Activated CD4-positive, alpha-beta T cell treated with anti-CD3 and anti-CD28 coated beads for 48 hours (primary cell): ENCODE data around the gene MDH1B.
A peak's percentile ranks its signal among the peaks of the same experiment; 100 is the strongest.
"Not testable (repeated sequence)": the region's sequence is repeated elsewhere in the genome, so short reads cannot be mapped to it uniquely, and the experiment has no call there.

Source experiments
- DNase-seq: peaks from one replicate; pipeline ENCODE4 v3.0.0-alpha.2; 2020

MDH1B gene

DNA sequence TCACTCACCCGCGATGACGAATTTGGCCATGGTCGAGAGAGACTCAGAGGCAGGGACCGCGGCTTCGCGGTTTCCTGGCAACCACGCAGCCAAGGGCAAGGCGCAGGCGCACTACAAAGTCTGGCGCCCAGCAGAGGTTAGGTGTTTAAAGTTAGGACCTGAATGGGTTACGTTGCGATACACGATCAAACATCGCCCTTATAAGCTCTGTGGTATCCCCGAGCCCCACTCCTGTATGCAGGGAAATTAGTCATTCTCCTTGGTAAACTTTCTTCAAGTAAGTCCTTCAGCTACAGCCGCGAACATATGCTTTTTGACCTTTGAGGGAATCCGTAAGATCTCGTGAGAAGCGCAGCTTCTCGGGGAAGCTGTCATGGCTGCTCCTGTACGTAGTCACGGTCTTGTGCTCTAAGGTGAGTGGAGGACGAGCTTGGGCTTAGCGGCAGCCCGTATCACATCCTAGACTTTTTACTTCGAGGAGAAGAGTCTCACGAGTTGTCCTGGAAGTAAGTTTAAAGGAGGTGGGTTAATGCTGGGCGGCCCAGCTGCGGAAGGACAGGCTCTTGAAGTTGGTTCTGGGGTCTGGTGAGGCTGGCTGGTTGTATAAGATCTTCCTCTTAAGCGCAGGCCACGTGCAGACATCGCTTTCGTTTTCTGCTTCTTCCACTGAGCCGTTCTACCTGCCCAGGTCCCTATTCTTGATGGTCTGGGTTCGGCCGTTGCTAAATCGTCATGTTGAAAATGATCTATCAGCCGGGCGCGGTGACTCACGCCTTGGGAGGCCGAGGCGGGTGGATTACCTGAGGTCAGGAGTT lies at the start of gene MDH1B, which contains the start of gene FASTKD2:
Gene MDH1B, minus strand, starts transcription at position 87 of the 815 bp plus-strand sequence. Its CDS starts 57 bp downstream, at position 30.
Gene FASTKD2, plus strand, starts transcription at position 365 of the 815 bp plus-strand sequence. CDS start 1,088 bp downstream, outside the sequence.
- DNase-seq, result peak; percentile 91

DNA sequence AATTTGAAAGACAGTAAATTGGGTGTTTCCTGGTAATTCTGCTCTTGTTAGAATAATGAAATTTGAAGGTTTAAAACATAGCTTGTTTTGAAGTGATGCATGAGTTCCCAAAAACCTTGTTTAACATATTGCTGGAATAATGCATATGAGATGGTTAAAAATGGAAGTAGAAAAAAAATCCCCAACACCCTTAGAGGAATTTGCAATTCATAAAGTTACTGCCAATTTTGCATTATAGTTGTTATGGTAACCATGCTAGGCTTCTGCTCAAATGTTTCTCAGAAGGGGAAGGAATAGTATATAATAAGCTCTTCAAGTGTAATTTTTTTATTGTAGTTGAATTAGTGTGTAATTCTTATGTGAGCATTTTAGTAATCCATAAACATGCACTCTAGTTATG lies 49.4 kb upstream of the MDH1B start:
- no peak for DNase-seq

DNA sequence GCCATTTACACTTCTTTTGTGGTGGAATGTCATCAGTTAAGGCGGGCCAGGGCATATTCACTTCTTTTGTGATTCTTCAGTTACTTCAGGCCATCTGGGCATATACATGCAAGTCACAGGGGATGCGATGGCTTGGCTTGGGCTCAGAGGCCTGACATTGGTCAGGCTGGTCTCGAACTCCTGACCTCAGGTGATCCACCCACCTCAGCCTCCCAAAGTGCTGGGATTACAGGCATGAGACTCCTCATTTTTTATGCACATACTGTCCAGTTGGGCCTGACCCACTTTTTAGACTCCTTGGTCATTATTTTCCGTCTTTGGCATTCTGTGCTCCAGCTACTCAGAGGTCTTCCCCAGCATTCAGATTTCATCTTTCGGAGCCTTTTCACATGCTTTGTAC lies 47.3 kb upstream of the MDH1B start:
- DNase-seq, result not testable (repeated sequence)

DNA sequence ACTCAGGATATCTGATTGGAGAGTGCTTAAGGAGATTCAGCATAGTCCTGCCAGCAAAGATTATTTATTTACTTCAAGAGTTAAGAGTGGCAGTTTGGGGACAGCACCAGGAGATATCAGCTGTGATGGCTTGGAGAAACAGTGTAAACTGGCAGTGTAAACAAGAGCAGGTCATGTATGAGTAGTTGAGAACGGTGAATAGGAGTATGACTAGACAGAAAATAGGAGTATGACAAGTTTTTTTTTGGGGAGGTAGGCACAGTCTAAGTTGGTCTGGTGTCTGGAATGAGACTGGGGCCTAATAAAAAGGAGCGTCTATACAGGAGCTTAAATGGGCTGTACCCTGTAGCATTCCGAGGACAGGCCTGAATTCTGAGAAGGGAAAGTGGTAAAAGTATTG lies 42.5 kb upstream of the MDH1B start:
- DNase-seq, result not testable (repeated sequence)

DNA sequence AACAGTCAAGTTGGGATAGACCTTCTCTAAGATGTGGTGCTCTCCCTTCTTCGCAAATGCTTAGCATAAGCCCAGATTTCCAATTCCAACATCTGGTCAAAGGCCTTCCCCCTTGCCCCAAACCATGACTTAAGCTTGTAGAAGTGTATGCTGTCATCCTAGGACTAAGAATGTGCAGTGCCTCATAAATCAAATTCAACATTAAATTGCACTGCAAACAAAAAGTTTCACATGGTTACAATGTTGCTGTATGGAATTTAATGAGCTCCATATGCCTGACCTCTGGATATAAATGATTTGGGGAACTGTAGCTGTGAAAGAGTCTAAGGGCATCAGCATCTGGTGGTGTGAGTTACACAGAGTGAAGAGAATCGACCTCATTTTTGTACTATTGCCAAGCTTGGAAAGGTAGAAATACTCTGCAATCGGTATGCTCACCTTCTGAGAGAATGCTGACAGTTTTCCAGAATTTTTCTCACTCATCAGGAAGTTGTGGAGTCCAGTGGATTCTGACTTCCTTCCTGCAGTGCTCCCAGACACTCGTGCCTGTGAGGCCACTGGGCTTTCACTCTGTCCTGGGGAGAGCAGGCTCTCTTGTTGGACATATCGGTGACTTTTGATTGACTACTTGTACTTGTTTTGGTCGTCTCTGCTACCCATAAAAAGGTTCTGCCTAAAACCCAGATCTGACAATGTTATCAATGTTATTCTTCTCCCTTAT lies 40.9 kb upstream of the MDH1B start:
- no peak for DNase-seq

DNA sequence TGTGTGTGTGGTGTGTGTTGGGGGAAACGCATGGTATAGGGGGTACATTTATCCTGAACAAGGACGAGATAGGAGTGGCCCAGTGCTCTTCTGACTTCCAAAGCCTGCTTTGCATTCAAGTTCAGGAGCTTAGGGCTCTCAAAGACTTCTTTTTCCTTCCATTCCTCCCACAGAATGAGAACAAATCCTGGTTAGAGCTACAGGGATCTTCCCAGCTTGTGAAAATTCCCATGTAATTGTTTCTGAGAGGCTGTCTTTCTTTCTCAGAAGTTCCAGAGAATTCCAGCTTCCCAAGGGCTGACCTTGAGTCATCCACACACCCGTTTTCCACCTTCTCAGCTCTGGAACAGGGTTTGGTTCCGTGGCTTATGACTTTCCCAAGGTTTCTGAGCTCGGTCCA lies 39.2 kb upstream of the MDH1B start:
- DNase-seq, result no peak

DNA sequence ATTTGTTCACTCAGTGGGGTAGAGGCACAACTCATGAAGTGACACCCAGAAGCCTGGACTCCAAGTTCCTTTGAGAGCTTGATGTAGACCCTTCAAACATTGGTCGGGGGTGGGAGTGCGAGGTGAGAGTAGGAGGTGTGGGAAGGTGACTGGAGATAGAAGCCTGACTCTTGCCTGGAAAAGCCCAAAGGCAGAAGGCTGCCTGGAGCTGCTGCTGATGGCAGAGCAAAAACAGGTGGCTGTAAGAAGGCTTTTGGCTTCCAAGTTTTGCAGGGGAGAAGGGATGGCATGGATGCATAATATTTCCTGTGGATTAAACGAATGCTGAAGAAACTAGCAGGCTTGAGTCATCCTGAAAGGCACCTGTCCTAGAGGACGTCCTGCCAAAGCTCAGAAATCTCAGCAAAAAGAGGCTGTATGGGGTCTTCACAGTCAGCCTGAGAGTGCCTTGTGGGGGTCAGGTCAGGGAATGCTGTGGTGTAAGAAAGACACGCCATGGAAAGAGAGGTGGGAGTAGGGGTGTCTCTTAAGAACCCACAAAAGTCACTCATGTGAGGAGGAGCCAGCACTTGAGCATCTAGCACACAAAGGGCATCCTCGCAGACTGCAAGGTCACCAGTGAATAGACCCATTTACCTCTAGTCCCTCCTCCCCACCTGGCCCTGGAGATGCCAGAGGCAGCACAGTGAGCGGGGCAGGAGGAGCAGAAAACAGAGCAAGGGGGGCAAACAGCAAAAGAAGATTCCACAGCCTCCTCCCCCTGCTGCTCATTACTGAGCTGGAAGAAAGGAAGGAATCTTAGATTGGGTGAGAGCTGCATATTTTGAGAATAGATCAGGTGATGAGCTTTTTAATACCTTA lies 37.8 kb upstream of the MDH1B start:
- no peak for DNase-seq

DNA sequence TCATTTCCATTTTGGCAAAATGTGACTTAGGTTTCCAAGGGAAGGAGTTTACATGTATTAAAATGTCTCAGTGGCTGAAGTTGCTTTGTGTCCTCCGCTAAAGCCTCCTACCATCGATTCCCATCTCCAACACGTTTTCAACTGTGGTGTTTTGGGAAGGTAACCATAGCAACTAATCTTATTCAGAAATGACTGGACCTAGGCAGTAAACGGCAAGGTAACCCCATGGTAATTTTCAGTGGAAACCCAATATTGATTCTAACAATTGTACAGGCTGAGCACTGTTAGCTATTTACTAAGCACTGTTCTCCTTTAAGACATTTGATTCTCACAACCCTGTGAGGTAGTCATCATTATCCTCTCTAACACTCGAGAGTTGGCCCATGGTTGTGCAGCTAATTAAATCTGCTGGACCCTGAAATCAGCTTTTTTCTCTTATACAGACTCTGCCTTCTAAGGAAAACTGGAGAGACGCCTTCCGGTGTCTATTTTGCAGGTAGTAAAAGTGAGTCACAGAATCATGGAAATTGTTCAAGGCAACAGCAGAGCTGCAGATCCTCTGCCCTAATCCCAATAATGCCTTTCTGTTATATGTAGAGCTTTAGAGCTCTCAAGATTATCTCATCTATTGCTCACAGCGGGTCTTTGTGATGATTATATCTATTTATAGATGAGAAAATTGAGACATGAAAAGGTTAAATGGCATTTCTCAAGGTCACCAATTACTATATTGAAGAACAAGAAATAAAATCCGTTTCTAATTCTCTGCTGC lies 36.5 kb upstream of the MDH1B start:
- no peak for DNase-seq

DNA sequence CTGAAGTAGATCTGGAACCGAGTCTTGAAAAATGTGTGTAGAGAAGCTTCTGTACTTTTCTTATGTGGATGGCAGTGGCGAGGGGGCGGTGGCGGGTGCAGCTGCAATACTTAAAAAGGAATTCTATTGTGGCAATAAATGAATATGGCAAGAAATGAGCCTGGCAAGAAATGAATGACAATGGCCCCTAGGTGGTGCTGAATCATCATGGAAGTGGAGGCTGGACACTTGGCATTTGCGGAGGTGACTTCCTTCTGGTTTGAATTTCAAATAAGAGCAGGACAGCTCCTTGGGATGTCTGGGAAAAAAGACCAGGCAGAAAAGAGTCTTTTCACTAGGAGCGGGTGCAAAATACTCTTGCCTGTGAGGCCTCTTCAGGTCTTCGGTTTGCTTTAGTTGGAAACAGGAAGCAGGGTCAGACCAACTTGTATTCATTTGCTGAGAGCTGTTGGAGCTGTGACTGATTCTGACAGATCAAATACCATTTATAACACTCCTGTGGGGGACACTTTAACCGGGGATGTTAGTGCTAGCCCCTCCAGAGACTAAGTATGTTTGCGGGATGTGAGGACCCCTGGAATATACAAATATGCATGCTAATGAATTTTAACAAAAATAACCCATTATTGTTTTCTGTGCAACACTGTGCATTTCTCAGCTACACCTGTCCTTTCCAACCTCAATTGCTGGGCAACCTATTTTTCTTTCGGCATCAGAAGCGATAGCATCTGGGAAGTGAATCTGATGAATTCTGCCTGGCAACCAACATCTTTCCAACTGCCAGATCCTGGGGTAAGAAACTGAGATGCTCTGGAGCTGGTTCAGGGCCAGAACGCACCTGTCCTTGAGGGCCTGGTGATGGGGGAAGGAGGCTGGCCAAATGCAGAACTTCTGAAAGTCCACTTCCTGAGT lies 35.6 kb upstream of the MDH1B start:
- DNase-seq, result peak; percentile 45

DNA sequence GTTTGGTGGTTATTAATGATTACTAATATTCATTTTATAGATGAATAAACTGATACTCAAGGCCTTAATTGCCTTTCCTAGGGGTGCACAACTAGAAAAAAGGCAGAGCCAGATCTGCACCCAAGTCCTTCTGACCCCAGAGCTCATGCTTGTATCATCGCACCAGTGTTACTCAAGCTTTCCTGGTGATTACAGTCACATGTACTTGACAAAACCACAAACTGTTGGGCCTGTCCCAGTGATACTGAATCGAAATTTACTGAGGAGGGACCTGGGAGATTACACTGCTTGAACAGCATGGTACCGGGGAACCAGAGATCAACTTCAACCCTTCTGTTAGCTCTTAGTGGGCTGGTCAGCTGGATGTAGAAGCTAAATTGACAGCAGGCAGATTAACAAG lies 34.0 kb upstream of the MDH1B start:
- peak; percentile 27 for DNase-seq

DNA sequence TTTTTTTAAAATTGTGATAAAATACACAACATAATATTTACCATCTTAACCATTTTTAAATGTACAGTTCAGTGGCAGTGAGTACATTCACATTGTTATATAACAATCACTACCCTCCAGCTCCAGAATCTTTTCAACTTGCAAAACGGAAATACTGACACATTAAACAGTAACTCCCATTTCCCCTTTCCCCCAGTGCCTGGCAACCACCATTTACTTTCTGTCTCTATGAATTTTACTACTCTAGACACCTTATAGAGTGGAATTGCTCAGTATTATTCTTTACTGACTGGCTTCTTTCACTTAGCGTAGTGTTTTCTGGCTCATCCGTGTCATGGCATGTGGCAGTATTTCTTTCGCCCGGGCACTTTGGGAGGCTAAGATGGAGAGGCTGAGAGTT lies 32.9 kb upstream of the MDH1B start:
- DNase-seq, result peak; percentile 11

DNA sequence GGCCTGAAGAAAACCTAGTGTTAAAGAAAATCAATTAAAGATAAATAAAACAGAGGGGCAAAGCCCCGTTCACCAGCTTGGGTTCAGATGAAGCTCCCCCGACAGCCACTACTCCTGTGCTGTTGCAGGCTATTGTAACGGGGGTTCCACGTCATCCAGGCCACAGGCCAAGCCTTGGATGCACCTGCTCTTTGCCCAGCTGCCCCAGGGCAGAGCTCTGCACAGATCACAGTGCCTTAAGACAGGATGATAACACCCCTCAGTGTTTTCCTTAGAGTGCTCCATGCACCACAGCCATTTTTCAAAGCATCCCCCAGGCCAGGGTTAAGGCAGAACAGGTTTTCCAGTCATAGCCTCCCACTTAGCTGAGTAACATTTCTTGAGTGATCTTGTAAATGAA lies 32.2 kb upstream of the MDH1B start:
- no peak for DNase-seq

DNA sequence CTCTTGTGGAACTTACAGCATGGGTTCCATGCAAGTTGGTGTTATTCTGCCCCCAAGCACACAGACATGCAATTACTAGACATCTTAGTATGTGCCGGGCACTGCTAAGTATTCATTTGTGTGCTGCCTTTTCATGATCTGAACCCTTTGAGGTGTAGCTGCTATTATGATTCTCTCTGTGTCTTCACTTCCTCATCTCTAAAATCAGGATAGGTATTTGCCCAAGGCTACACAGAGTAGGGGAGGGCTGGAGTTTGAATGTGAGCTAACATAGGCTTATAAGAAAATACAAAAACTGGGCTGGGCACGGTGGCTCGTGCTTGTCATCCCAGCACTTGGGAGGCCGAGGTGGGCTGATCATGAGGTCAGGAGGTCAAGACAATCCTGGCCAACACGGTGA lies 27.5 kb upstream of the MDH1B start:
- DNase-seq, result no peak

DNA sequence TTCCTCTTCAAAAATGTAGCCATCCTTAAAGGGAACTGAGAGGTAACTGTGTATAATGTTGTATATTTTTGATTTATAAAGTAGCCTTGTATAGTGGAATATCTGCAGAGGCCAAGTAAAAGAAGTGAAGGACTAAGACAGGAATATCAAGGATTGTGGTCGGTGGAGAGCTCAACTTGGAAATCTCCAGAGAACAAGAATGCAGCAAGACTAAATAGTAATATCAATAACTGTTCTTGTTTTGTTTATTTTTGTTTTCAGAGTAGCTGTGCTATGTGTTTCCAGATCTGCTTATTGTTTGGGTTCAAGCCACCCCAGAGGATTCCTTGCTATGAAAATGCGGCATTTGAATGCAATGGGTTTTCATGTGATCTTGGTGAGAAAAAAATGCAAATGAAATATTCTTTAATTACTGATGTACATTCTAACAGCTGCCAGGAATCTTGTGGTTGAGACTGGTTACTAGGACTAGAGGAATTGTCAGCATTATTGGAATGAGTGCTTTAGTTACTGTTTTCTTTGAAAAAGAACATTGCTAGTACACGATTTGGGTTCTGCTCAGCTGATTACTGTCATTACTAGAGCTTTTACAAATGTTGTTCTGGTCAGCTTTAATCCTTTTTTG lies 25.3 kb upstream of the MDH1B start:
- no peak for DNase-seq

DNA sequence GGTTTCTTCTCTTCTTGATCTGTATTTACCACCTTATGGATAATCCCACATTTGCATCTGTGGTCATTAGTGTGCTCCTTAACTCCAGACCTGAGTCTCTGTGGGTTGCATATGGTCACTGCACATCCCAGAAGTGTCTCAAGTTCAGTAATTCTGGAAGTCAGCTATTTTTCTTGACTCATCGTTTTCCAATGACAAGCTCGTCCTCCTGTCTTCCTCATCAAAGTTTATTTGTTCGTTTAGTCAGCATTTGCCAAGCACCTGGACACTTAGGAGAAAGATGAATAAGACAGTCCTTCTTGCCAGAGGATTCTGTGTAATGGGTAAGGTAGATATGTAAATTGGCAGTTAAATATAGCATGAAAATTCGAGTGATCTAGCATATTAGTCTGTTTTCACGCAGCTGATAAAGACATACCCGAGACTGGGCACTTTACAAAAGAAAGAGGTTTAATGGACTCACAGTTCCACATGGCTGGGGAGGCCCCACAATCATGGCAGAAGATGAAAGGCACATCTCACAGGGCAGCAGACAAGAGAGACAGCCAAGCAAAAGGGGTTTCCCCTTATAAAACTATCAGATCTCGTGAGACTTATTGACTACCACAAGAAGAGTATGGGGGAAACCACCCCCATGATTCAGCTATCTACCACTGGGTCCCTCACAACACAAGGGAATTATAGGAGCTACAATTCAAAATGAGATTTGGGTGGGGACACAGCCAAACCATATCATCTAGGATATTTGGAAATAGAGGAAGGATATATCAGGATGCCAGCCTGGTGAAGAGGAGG lies 19.6 kb upstream of the MDH1B start:
- DNase-seq, result peak; percentile 13

DNA sequence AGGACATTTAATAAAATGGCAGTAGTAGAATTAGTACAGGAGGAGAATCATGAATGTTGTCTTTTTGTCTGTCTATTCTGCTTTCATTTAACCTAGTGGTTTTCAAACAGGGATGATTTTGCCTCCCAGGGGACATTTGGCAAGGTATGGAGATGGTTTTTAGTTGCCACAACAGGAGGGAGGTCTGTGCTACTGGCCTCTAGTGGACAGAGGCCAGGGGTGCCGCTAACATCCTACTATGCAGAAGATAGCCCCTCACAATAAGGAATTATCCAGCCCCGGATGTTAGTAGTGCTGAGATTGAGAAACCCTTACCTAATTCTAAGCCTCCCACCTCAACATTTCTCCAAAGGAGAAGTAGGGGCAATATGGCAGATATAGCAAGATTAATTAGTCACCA lies 18.6 kb upstream of the MDH1B start:
- no peak for DNase-seq

DNA sequence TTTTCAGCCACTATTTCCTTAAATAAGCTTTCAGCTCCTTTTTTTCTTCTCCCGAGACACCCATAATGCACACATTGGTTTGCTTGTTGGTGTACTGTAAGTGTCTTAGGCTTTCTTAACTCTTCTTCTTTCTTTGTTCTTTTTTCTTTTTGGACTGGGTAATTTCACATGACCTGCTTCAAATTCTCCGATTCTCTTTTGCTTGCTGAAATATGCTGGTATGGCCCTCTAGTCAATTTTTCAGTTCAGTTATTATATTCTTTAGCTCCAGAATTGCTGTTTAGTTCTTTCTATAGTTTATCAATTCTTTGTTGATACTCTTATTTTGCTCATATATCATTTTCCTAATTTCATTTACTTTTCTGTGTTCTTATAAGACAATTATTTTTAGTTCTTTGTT lies 15.5 kb upstream of the MDH1B start:
- DNase-seq, result no peak

DNA sequence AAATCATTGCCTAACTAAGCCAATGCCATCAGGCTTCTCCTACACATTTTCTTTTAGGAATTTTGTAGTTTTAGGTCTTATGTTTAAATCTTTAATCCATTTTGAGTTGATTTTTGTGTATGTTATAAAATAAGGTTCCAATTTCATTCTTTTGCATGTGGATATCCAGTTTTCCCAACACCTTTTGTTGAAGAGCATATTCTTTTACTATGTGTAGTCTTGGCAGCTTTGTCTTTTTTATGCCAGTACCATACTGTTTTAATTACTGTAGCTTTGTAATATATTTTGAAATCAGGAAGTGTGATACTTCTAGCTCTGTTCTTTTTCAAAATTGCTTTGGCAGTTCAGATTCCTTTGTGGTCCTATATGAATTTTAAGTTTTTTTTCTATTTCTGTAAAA lies 11.3 kb upstream of the MDH1B start:
- DNase-seq, result no peak

DNA sequence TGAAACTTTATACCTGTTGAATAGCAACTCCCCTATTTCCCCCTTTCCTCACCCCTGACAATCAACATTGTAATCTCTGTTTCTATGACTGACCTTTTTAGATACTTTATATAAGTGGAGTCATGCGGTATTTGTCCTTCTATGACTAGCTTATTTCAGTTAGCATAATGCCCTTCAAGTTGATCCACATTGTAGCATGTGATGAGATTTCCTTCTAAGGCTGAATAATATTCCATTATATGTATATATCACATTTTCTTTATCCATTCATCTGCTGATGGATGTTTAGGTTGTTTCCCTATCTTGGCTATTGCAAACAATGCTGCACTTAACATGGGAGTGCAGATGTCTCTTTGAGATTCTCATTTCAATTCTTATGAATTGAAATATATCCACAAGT lies 9.7 kb upstream of the MDH1B start:
- DNase-seq, result no peak
